GM23338 (cell line): ENCODE data around the gene LRMDA. TPM values are rescaled to one million over a fixed set of nuclear protein-coding genes. Genes with fewer than 3 reads are reported as not detected.

ENCODE experiments used
- ATAC-seq: fragments of 200-7000 bp; cut with Tn5 transposase; 3 replicates; pipeline ENCODE4 v1.9.1; 2020
- DNase-seq: peaks from one replicate; pipeline ENCODE4 v3.0.0-alpha.2; 2015; ENCODE audit warnings: low spot score
- H2AFZ ChIP-seq: fragments of 200-600 bp; sonication (generic); 2 replicates; pipeline ENCODE4 v1.8.0; 2016; ENCODE audit warnings: antibody characterized with exemption, mild to moderate bottlenecking, moderate library complexity
- H3F3A ChIP-seq: fragments of 200-600 bp; sonication (generic); replicated peaks from 2 replicates; pipeline ENCODE4 v1.8.0; 2017; ENCODE audit warnings: antibody characterized with exemption, mixed run types, low read depth
- H3K27ac ChIP-seq: fragments of 200-600 bp; sonication (generic); 2 replicates; pipeline ENCODE4 v1.6.1; 2016; ENCODE audit warnings: low read depth
- H3K27me3 ChIP-seq: fragments of 200-600 bp; sonication (generic); 2 replicates; pipeline ENCODE4 v1.8.0; 2016; ENCODE audit warnings: mild to moderate bottlenecking, mixed run types, moderate library complexity; ENCODE audit not compliant: insufficient read depth
- H3K36me3 ChIP-seq: fragments of 200-600 bp; sonication (generic); 2 replicates; pipeline ENCODE4 v1.8.0; 2016; ENCODE audit warnings: mild to moderate bottlenecking; ENCODE audit not compliant: insufficient read depth
- H3K4me1 ChIP-seq: fragments of 200-600 bp; sonication (generic); 2 replicates; pipeline ENCODE4 v1.8.0; 2016; ENCODE audit warnings: mild to moderate bottlenecking, moderate library complexity; ENCODE audit not compliant: insufficient read depth
- H3K4me2 ChIP-seq: fragments of 200-600 bp; sonication (generic); 2 replicates; pipeline ENCODE4 v1.7.1; 2017; ENCODE audit warnings: mixed run types
- H3K4me3 ChIP-seq: fragments of 200-600 bp; sonication (generic); 2 replicates; pipeline ENCODE4 v1.6.1; 2016; ENCODE audit warnings: mixed run types
- H3K79me2 ChIP-seq: fragments of 200-600 bp; sonication (generic); replicated peaks from 2 replicates; pipeline ENCODE4 v1.8.0; 2017; ENCODE audit warnings: mild to moderate bottlenecking; ENCODE audit not compliant: insufficient read depth
- H3K9me2 ChIP-seq: fragments of 200-600 bp; sonication (generic); 2 replicates; pipeline ENCODE4 v1.8.0; 2017; ENCODE audit not compliant: insufficient read depth
- H4K20me1 ChIP-seq: fragments of 200-600 bp; sonication (generic); replicated peaks from 2 replicates; pipeline ENCODE4 v1.8.0; 2017; ENCODE audit warnings: mild to moderate bottlenecking; ENCODE audit not compliant: insufficient read depth
- H3K27ac Mint-ChIP-seq: 2 replicates; pipeline ENCODE4 v1.8.0; 2020; ENCODE audit warnings: inconsistent platforms, mild to moderate bottlenecking, moderate library complexity, mixed read lengths
- H3K27me3 Mint-ChIP-seq: 3 replicates; pipeline ENCODE4 v1.8.0; 2022; ENCODE audit warnings: low read depth, mild to moderate bottlenecking, moderate library complexity, mixed read lengths, inconsistent platforms; ENCODE audit not compliant: insufficient read depth, poor library complexity
- H3K36me3 Mint-ChIP-seq: 3 replicates; pipeline ENCODE4 v1.8.0; 2021; ENCODE audit warnings: low read depth, mild to moderate bottlenecking, inconsistent platforms, moderate library complexity, mixed read lengths
- H3K4me1 Mint-ChIP-seq: 3 replicates; pipeline ENCODE4 v1.8.0; 2020; ENCODE audit warnings: mild to moderate bottlenecking, inconsistent platforms, mixed read lengths
- H3K4me3 Mint-ChIP-seq: 3 replicates; pipeline ENCODE4 v1.8.0; 2021; ENCODE audit warnings: moderate library complexity, mild to moderate bottlenecking, inconsistent platforms, mixed read lengths
- H3K9me3 Mint-ChIP-seq: 3 replicates; pipeline ENCODE4 v1.8.0; 2020; ENCODE audit warnings: moderate library complexity, mild to moderate bottlenecking, inconsistent platforms, mixed read lengths
- CREB1 ChIP-seq: fragments of 250-450 bp; sonication (Bioruptor Pico); IDR thresholded peaks from 2 replicates; pipeline ENCODE4 v1.5.0; 2020; ENCODE audit warnings: low read depth, mild to moderate bottlenecking, moderate library complexity
- EZH2 ChIP-seq: fragments of 200-600 bp; sonication (generic); IDR thresholded peaks from one replicate; pipeline ENCODE4 v1.8.0; 2017; ENCODE audit warnings: antibody characterized with exemption, mild to moderate bottlenecking, low read depth; ENCODE audit not compliant: unreplicated experiment
- EZH2phosphoT487 ChIP-seq: fragments of 200-600 bp; sonication (generic); IDR thresholded peaks from one replicate; pipeline ENCODE4 v1.8.1; 2018; ENCODE audit warnings: antibody characterized with exemption; ENCODE audit not compliant: unreplicated experiment
- JUNB ChIP-seq: IDR thresholded peaks from one replicate; pipeline ENCODE4 v1.6.1; 2016; ENCODE audit warnings: antibody characterized with exemption; ENCODE audit not compliant: unreplicated experiment
- NANOG ChIP-seq: IDR thresholded peaks from 2 replicates; pipeline ENCODE4 v1.6.1; 2016; ENCODE audit warnings: antibody characterized with exemption, borderline replicate concordance
- POLR2AphosphoS5 ChIP-seq: IDR thresholded peaks from 2 replicates; pipeline ENCODE4 v1.6.1; 2016; ENCODE audit warnings: antibody characterized with exemption, low read depth
- STAT1 ChIP-seq: IDR thresholded peaks from one replicate; pipeline ENCODE4 v1.6.1; 2016; ENCODE audit warnings: antibody characterized with exemption; ENCODE audit not compliant: unreplicated experiment
- ZNF114 ChIP-seq: fragments of 250-450 bp; sonication (Bioruptor Pico); IDR thresholded peaks from 2 replicates; pipeline ENCODE4 v1.5.0; 2020; ENCODE audit warnings: mild to moderate bottlenecking, moderate library complexity
- ZNF331 ChIP-seq: fragments of 250-450 bp; sonication (Bioruptor Pico); IDR thresholded peaks from 2 replicates; pipeline ENCODE4 v1.5.0; 2020; ENCODE audit warnings: low read depth, mild to moderate bottlenecking, moderate library complexity
- polyA plus RNA-seq: library from polyadenylated mRNA; unstranded; fragments of >200 nt; fragmentation: Nextera tagmentation; extraction: Ambion mirVana; gene quantifications from 2 replicates; pipeline ENCODE4 v1.2.1, GENCODE V29; 2016
- total RNA-seq: library from RNA; depleted of rRNA; stranded (reverse); fragments of >200 nt; shearing (Covaris generic); gene quantifications from 2 replicates; pipeline ENCODE4 v1.2.3, GENCODE V29; 2014
- TF ChIP-seq, protein P1 (sequence below): IDR thresholded peaks from 2 replicates; pipeline ENCODE4 v1.6.1; 2016; ENCODE audit warnings: antibody characterized with exemption
- TF ChIP-seq, protein P2 (sequence below): IDR thresholded peaks from one replicate; pipeline ENCODE4 v1.6.1; 2018; ENCODE audit warnings: antibody characterized with exemption; ENCODE audit not compliant: unreplicated experiment
- TF ChIP-seq, protein P3 (sequence below), 2 experiments: fragments of 200-600 bp in 1 of 2; sonication (generic) in 1 of 2; conservative IDR thresholded peaks; 2 replicates each; pipeline versions ENCODE4 v1.5.1 to v1.6.1; 2016 to 2017; ENCODE audit warnings: antibody characterized with exemption in 2 of 2, low read depth in 2 of 2, mild to moderate bottlenecking in 2 of 2, moderate library complexity in 1 of 2

LRMDA gene
- total and polyA plus RNA-seq, 2 experiments from 2014 or later, result 0.90 to 1.8 TPM

DNA sequence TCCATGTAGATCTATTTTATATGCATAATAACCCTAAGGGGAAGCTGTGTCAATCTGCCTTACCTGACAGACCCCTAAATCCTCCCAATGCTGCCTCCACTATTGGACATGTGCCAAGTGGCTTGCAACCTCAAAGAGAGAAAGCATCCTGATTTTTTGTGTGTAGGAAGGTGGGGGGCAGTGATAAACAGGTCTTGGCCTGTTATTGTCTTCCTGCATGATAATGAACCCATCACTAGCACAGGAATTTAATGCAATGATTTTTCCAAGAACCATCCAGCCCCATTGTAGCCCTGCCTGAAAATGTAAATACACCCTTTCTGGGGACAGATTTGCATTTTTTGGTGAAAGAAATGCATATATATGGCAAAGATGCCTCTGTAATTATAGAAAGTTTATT lies 850.2 kb downstream of the LRMDA start:
- Histone ChIP-seq H3K4me1 (peaks cover 8% of the 10 kb centered on the region; the same call in 1 of the 2 replicates), H3K79me2 (no peaks in the 10 kb centered on the region), H3K4me3 (no peak overlapping the region), H4K20me1 (no peaks in the 10 kb centered on the region), H3F3A (no peaks in the 10 kb centered on the region), H3K4me2 (peak overlapping the region; percentile 60), H2AFZ (no peak overlapping the region), H3K9me2 (peaks cover 8% of the 10 kb centered on the region; the same call in 1 of the 2 replicates), H3K27me3 (no peaks in the 10 kb centered on the region), H3K27ac (no peak overlapping the region), H3K36me3 (no peaks in the 10 kb centered on the region)
- Mint-ChIP-seq H3K4me1 (peaks cover 13% of the 10 kb centered on the region; the same call in 2 of the 3 replicates), H3K27ac (no peak overlapping the region), H3K9me3 (peaks cover 12% of the 10 kb centered on the region; the same call in 1 of the 3 replicates), H3K36me3 (peaks cover 8% of the 10 kb centered on the region; the same call in 2 of the 3 replicates), H3K4me3 (no peak overlapping the region), H3K27me3 (peaks cover 4% of the 10 kb centered on the region)
- ATAC-seq (no peak), DNase-seq (no peak)
- TF ChIP-seq JUNB (no peak), POLR2AphosphoS5 (no peak)

DNA sequence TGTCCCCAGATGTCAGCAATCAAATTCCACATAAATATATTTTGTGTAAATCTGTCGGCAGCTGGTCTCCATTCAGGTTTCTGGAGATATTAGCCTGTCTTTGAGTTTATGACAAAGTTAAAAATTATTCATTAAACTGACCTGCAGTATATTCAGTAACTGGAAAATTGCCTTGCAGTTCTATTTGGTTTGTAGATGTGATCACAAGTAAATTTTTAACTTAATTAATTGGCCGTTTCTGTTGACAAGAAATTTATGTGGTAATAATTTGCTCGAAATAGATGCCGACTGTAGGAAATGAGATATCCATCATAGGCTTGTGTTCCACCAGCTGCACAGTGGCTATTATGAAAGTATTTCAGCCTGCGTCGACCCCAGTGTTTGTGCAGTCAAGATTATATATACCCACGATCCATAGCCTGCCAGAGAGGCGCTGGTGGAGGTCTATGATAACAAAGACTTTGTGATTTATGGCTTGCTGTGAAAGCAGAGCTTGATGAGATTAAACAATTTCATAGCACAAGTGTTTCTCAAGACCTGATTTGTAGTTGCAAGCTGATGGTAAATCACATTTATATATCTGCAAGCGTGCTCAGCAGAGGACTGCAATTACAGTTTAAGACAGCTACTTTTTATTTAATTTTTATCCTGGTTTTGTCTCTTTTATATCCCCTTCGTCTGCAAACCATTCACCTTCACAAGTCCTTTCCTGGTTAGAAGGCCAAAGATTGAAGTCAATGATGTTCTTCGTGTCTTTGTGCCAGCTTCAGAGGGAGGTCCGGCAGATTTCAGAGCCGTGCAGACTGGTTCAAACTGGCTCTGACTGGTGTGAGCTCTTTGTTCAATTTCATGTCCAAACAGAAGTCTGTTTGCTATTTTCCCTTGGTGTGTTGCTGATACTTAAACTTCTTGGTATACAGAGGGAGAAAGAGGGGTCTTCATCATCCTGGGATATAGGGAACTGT lies 850.9 kb downstream of the LRMDA start:
- H3F3A ChIP-seq, result no peaks in the 10 kb centered on the region
- no peak overlapping the region for H2AFZ ChIP-seq
- DNase-seq (no peak), ATAC-seq (no peak)
- no peak overlapping the region for H3K27ac ChIP-seq
- H3K36me3 ChIP-seq, result no peaks in the 10 kb centered on the region
- H3K79me2 ChIP-seq, result no peaks in the 10 kb centered on the region
- peaks cover 8% of the 10 kb centered on the region; the same call in 2 of the 3 replicates for H3K36me3 Mint-ChIP-seq
- no peak overlapping the region for H3K4me2 ChIP-seq
- no peak overlapping the region for H3K27ac Mint-ChIP-seq
- peaks cover 4% of the 10 kb centered on the region for H3K27me3 Mint-ChIP-seq
- TF ChIP-seq STAT1 (no peak), EZH2phosphoT487 (no peak), POLR2AphosphoS5 (no peak), EZH2 (no peak), NANOG (no peak), JUNB (no peak), ZNF114 (CRISPR knock-in tag) (no peak), CREB1 (CRISPR knock-in tag) (no peak), ZNF331 (CRISPR knock-in tag) (no peak)
- TF ChIP-seq, protein P1, sequence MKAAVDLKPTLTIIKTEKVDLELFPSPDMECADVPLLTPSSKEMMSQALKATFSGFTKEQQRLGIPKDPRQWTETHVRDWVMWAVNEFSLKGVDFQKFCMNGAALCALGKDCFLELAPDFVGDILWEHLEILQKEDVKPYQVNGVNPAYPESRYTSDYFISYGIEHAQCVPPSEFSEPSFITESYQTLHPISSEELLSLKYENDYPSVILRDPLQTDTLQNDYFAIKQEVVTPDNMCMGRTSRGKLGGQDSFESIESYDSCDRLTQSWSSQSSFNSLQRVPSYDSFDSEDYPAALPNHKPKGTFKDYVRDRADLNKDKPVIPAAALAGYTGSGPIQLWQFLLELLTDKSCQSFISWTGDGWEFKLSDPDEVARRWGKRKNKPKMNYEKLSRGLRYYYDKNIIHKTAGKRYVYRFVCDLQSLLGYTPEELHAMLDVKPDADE, result no peak
- TF ChIP-seq, protein P2, sequence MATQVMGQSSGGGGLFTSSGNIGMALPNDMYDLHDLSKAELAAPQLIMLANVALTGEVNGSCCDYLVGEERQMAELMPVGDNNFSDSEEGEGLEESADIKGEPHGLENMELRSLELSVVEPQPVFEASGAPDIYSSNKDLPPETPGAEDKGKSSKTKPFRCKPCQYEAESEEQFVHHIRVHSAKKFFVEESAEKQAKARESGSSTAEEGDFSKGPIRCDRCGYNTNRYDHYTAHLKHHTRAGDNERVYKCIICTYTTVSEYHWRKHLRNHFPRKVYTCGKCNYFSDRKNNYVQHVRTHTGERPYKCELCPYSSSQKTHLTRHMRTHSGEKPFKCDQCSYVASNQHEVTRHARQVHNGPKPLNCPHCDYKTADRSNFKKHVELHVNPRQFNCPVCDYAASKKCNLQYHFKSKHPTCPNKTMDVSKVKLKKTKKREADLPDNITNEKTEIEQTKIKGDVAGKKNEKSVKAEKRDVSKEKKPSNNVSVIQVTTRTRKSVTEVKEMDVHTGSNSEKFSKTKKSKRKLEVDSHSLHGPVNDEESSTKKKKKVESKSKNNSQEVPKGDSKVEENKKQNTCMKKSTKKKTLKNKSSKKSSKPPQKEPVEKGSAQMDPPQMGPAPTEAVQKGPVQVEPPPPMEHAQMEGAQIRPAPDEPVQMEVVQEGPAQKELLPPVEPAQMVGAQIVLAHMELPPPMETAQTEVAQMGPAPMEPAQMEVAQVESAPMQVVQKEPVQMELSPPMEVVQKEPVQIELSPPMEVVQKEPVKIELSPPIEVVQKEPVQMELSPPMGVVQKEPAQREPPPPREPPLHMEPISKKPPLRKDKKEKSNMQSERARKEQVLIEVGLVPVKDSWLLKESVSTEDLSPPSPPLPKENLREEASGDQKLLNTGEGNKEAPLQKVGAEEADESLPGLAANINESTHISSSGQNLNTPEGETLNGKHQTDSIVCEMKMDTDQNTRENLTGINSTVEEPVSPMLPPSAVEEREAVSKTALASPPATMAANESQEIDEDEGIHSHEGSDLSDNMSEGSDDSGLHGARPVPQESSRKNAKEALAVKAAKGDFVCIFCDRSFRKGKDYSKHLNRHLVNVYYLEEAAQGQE, result no peak
- TF ChIP-seq, protein P3, sequence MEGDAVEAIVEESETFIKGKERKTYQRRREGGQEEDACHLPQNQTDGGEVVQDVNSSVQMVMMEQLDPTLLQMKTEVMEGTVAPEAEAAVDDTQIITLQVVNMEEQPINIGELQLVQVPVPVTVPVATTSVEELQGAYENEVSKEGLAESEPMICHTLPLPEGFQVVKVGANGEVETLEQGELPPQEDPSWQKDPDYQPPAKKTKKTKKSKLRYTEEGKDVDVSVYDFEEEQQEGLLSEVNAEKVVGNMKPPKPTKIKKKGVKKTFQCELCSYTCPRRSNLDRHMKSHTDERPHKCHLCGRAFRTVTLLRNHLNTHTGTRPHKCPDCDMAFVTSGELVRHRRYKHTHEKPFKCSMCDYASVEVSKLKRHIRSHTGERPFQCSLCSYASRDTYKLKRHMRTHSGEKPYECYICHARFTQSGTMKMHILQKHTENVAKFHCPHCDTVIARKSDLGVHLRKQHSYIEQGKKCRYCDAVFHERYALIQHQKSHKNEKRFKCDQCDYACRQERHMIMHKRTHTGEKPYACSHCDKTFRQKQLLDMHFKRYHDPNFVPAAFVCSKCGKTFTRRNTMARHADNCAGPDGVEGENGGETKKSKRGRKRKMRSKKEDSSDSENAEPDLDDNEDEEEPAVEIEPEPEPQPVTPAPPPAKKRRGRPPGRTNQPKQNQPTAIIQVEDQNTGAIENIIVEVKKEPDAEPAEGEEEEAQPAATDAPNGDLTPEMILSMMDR (conservative IDR thresholded peaks at IDR 0.05; ENCODE audit: low read depth in 2 of 2), result no peak
- peaks cover 8% of the 10 kb centered on the region; the same call in 1 of the 2 replicates for H3K9me2 ChIP-seq
- H3K27me3 ChIP-seq, result no peaks in the 10 kb centered on the region
- H4K20me1 ChIP-seq, result no peaks in the 10 kb centered on the region
- peaks cover 12% of the 10 kb centered on the region; the same call in 1 of the 3 replicates for H3K9me3 Mint-ChIP-seq
- peaks cover 8% of the 10 kb centered on the region; the same call in 1 of the 2 replicates for H3K4me1 ChIP-seq
- H3K4me3 ChIP-seq, result no peak overlapping the region
- peaks cover 13% of the 10 kb centered on the region; the same call in 2 of the 3 replicates for H3K4me1 Mint-ChIP-seq
- H3K4me3 Mint-ChIP-seq, result no peak overlapping the region
